A204.1 (cell line): Measurements from ENCODE around the gene EMP3.
"Not testable (repeated sequence)": the region's sequence is repeated elsewhere in the genome, so short reads cannot be mapped to it uniquely, and the experiment has no call there.

Source experiments
- FAIRE-seq: peaks from 2 replicates; lab custom pipeline; 2012; peaks lifted over from hg19 to GRCh38; lab: Jason Lieb, UNC

Gene EMP3

DNA sequence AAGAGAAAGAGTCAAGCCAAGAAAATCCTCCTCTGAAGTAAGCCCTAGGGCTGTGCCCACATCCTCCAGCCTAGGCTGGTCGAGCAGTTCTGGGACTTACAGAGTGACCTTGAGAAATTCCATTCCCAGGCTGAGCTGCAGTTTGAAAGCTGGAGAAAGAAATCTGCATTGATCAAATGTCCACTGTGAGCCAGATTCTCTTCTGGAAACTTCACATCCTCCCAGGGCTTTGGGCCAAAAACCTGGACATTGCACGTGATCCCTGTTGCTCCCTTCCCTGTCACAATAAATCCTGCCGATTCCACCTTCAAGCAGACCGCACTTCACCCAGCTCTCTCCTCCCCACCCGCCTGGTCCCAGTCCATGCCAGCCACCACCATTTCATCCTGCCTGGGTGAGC is 22.7 kb downstream of the EMP3 start:
- FAIRE-seq: no peak

DNA sequence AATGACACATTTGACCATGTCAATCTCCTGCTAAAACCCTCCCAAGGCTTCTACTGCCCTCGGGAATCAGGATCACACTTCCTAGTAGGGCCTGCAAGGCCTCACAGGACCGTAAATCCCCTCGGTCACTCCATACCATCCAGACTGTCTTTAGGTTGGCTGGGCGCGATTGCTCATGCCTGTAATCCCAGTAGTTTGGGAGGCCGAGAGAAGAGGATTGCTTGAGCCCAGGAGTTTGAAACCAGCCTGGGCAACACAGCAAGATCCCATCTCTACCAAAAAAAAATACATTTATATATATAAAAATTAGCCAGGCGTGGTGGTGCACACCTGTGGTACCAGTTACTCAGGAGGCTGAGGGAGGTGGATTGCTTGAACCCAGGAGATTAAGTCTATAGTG is 23.4 kb downstream of the EMP3 start:
- FAIRE-seq: no peak

DNA sequence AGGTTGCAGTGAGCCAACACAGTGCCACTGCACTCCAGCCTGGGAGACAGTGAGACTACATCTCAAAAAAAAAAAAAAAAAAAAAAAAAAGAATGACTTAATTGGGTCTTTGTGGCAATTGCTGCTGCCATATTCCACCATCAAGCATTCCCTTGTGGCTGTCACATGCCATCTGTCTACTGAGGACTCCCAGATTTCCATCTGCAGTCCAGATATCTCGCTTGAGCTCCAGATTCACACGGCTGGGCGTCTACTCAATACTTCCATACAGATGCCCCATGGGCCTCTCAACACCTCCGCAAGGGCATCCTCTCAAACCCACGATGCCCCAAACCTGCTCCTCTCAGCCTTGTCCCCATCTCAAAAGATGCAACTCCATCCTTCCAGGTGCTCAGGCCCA is 25.5 kb downstream of the EMP3 start:
- no peak for FAIRE-seq

DNA sequence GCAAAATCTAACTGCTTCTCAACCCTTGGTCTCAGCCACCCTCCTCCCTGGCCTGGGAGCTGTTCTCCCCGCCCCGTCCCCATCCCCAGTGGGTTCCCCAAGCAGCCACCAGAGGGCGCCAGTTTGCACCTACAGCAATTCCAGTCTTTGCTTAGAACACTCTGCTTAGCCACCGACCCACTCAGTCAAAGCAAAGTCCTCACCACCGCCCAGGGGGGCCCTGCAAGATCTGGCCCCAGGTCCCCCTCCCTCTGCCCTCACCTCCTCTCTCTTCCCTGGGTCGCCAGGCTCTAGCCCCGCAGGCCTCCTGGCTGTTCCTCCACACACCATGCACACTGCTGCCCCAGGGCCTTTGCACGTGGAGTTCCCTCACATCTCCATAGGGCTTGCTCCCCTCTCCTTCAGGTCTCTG is 26.0 kb downstream of the EMP3 start:
- no peak for FAIRE-seq

DNA sequence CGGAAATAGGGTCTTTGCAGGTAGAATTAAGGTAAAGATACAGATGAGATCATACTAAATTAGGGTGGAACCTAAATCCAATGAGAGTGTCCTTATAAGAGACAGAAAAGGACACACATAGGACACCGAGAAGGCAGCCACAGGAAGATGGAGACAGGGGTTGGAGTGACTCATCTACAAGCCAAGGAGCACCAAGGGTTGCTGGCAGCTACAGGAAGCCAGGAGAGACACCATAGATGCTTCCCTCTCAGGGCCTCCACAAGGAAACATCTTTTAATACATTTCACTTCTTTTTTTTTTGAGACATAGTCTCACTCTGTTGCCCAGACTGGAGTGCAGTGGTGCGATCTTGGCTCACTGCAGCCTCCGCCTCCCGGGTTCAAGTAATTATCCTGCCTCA is 28.3 kb downstream of the EMP3 start:
- no peak for FAIRE-seq

DNA sequence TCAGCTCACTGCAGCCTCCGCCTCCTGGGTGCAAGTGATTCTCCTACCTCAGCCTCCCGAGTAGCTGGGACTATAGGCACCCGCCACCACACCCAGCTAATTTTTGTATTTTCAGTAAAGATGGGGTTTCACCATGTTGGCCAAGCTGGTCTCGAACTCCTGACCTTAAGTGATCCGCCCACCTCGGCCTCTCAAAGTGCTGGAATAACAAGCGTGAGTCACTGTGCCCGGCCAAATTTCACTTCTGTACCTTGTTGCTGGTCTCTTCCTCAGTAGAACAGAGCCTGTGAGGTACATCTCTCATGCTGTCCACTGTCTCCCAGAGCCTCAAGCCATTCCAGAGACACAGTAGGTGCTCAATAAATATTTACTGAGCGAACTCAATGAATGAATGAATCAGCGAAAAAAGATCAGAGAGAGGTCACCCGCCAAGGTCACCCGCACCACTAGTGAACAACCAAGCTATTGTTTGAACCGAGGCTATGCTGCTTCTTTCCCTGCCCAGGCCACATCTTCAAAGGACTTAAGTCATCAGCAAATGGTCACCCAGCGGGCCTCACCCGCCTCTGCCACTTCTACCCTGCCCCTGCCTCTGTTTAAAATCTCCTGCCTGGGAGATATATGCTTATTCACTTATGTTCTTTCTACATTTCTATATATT is 29.1 kb downstream of the EMP3 start:
- no peak for FAIRE-seq

DNA sequence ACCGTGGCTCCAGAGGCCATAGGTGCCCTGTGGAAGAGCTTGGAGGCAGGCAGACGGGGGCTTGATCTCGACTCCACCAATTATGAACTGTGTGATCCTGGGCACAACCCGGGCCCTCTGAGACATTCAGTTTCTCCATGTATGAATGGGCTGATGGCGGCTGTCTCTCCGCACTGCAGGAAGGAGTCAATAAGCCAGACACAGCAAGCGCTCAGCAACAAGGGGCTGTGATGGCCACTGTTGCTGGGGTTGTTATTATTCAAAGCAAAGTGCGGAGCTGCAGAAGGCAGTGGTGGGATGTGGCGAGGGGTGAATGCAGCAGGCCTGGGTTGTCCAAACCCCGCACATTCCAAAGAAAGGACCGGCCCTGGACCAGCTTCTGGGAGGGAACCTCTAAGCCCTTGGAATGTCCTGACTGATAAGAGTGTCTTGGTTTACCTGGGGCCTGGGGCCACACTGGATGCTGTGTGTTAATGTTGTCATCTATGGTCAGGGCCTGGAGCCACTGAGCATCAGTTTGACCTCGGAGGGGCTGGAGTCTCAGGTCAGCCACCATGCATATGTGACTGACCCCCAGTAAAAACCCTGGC is 30.1 kb downstream of the EMP3 start:
- FAIRE-seq: no peak

DNA sequence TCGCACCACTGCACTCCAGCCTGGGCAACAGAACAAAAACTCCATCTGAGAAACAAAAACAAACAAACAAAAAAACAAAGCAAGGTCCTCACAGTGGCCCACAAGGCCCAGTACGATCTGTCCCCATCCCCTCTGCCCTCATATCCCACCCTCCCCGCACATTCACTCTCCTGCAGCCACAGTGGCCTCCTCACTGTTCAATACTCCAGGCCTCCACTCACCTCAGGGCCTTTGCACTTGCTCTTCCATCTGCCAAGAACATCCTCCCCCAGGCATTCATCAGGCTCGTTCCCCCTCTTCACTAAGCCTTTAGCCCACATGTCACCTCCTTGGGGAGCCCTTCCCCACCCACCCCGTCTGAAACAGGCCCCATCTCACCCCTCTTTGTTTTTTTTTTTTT is 33.8 kb downstream of the EMP3 start:
- FAIRE-seq: no peak

DNA sequence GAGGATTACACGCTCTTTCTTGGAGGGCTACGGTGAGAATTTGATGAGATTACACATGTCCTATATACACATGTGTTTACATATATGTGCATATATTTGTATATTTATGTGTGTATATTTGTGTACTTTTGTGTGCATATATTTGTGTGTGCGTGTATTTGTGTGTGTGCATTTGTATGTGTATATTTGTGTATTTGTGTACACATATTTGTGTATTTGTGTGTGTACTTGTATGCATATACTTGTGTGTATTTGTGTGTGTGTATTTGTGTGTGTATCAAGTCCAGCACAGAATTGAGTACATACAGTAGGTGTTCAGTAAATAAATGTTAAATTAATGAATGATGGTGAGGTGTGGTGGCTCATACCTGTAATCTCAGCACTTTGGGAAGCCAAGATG is 36.6 kb downstream of the EMP3 start:
- no peak for FAIRE-seq

DNA sequence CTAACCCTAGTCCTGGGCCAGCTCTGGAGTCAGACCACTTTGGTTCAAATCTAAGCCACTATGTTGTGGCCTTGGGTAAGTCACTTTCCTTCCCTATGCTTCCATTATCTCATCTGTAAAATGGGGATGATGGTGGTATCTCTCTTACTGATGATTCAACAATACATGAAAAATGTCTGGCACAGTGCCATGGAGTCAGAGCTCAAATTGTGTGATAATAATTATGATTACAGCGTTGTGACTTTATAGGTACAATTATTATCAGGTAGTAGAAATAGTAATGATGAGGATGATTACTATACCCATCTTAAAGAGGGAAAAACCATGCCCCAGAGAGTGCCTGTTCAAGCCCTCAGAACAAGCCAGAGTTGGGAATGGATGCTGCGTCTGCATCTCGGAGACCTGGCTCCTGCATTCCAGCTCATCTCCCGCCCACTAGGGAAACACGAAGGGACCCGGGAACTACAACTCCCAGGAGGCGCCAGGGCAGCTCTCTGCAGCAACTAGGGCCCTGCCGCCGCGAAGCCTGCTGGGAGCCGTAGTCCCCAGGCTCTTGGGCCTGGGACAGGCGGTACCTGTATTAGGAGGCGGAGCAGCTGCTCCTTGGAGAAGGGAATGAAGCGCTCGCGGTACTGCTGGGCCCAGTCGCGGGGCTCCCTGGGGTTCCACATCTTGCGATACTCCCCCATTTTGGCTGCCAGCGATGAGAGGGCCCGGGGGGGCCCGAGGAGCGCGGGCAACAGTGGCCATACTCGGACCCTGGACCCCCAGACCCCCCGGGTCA is 37.6 kb downstream of the EMP3 start:
- FAIRE-seq: peak; percentile 81

DNA sequence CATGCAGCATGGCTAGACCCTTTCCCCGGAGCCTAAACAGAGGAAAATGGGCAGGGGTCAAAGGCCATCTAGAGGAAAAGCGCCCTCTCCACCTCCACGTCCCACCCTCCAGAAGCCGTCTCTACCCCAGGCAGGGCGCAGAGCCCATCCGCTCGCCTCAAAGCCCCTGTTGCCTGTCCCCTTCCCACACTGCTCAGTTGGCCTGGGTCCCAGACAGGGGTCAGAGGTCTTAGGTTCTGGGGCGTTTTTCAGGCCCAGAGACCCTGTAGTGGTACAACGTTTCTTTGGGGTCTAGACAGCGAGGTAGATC is 38.1 kb downstream of the EMP3 start:
- FAIRE-seq: no peak

DNA sequence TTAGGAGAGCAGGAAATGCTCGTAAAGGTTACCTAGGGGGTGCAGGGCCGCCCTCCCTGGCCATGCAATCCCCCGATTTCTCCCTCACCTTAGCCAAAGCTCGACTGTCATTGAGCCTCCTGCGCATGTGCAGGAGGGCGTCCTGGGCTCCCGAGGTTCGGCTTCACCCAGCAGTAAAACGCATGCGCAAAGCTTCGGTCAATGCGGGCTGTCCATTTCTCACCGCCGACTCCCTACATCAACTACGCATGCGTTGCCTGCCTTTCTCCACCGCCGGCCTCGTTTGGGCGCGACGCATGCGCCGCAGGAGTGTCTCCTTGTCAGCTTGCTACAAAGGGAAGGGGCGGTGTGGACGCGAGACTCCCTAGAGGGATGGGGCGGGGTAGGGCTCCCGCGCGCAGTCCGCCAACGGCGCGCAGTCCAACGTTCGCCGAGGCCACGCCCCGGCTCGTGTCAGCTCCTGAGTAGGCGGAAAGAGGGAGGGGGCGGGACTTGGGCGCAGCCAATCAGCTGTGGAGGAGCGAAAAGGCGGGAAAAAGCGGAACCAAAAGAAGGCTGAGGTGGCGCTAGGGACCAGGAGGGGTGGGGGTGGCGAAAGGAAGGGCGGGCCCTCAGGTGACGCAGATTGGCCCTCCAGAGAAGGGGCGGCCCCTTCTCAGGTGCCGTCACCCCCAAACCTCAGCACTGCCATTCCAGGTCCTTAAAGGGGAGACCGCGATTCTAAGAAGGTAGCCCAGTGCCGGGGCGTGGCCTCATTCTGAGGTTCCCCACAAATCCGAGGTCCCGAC is 38.7 kb downstream of the EMP3 start, which contains the start of the genes SYNGR4 and TMEM143:
Gene SYNGR4 (plus strand): TSS at position 558 of the 788 bp plus-strand sequence. CDS start 1,476 bp downstream, outside the sequence.
Gene TMEM143 (minus strand): TSS at position 131 of the 788 bp plus-strand sequence. CDS start 20 bp downstream, at position 111.
- peak; percentile 97 for FAIRE-seq

DNA sequence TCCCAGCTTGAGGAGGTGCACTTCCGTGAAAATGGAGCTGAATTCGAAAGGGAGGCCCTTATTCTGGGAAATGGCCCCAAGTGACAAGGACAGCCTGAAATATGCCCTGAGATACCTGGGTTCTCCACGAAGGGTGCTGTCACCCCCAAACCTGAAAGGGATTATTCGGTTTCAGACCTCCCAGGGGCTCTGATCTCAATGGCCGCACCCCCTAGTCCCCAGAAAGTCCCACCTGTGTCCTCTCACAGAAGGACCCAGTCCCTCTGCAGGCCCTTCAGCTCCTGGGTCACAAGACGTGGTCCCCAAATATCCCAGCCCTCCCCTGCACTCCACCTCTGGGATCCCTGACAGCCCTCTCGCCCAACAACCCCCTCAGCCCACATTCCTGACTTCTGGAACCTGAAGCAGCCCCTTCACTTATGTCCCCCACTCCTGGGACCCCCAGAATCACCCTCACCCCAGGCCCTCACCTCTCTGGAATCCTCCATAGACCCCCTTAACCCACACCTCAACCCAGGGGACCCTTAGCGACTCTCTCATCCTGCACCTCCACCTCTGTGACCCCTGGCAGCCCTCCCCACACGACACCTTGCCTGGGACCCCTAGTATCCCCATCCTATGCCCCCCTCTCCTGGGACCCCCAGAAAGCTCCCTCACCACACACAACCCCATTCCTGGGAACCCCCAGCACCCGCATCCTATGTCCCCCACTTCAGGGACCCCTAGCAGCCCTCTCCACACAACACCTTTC is 39.4 kb downstream of the EMP3 start:
- FAIRE-seq: no peak

DNA sequence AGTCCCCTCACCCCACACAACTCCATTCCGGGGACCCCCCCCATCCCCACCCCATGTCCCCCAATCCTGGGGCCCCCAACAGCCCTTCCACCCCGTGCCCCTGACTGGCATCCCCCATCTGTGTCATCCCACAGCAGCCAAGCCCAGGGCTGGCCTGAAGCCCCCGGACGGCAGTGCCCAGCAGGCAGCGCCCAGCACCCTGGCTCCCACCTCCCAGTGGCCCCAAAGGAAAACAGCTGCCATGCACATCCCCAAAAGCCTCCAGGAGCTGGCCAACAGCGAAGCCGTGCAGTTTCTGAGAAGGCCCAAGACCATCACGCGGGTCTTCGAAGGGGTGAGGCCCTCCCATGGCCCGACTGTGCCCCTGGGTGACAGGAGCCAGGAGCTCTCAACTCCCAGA is 40.2 kb downstream of the EMP3 start:
- FAIRE-seq: no peak

DNA sequence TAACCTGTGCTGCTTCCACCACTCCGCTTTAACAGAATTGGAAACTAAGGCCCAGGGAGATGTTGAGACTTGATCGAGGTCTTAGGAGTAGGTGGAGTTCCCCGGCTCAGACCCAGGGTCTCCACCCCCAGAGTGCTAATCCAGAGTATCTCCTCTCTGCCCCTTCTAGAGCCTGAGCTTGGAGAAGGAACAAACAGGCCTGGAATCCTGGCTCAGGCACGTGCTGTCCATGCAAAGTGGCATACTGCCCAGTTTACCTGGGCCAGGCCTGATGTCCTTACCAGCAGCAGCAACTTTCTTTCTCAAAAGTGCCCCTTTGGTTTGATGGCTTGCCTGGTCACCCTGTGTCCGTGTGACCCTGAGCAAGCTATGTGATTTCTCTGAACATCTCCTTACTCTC is 42.5 kb downstream of the EMP3 start:
- no peak for FAIRE-seq

DNA sequence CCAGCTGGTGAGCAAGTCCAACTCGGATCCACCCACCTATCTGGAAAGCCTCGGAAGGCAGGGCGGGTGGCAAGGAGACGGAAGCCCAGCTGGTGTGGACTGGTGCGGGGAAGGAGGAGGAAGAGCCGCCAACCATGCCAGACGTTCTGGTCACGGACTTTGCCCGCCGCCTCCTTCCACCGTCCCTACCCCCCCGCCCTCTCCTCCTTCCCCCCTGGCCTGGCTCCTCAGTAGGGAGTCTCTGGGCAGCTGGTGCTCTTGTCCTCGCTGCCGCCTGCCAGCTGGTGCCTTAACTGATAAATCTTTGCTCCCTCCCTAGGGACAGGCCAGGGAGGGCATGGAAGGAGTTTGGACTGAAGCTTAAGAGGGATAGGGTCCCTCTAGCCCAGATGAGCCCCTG is 43.6 kb downstream of the EMP3 start:
- no peak for FAIRE-seq

DNA sequence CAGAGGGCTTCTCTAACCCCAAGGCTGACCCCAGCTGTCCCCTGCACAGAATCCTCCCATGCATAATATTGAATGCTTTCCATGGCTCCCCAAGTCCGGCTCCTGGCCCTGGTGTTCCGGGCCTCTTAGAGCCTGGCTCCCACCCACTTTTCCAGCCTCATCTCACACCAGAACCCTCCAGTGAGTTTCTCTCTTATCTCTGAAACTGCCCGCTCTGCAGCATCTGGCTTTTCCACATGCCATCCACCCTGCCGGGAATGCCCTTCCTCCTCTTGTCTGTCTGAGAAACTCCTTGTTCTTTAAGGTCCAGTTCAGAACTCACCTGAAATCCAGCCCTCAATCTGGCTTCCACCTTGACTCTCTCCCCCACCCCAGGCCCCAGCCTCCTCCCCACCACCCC is 45.6 kb downstream of the EMP3 start:
- no peak for FAIRE-seq

DNA sequence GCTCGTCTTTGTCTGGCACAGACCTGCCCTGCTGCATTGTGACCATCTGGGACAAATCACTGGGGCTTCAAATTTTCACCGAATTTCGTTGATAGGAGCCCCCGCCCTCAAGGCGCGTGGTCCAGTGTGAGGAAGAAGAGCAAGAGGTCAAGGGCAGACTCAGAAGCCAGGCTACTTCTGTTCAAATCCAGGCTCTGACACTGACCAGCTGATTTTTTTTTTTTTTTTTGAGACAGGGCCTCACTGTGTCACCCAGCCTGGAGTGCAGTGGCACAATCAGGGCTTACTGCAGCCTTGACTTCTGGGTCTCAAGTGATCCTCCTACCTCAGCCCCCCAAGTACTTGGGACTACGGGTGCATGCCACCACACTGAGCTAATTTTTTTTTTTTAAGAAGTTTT is 46.0 kb downstream of the EMP3 start:
- no peak for FAIRE-seq

DNA sequence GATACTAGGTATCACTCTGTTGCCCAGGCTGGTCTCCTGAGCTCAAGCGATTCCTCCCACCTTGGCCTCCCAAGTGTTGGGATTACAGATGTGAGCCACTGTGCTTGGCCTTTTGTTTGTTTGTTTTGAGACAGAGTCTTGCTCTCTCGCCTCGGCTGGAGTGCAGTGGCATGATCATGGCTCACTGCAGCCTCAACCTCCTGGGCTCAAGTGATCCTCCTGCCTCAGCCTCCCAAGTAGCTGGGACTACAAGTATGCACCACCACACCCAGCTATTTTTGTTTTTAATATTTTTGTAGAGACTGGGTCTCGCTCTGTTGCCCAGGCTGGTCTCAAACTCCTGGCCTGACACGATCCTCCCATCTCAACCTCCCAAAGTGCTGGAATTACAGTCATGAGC is 46.4 kb downstream of the EMP3 start:
- FAIRE-seq: not testable (repeated sequence)

DNA sequence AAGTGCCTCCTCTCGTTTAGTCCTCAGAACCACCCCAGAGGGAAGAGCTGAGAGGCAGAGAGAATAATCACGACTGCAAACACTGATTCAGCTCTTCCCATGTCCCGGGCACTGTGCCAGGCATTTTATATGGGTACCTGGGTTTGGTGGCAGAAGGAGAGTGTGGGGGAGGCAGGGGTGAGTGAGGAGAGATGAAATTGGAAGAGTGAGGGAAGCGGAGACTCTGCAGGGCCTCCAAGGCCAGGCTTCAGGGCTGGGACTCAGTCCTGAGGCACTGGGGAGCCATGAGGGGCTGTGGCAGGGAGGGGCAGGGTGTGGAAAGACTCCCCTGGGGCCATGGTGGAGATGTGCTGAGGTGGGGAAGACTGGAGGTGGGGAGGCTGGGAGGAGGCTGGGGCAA is 47.6 kb downstream of the EMP3 start:
- FAIRE-seq: no peak

DNA sequence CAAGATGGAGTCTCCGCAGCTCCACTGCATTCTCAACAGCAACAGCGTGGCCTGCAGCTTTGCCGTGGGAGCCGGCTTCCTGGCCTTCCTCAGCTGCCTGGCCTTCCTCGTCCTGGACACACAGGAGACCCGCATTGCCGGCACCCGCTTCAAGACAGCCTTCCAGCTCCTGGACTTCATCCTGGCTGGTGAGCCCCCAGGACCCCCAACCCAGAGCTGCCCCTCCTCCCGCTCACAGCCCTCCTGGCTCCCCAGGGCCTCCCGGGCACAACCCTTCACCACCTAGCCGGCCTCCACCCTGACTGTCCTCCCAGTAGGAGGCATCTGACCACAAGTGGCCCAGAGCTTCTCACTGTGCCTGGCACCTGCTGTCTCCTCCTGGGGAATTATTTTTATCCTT is 48.2 kb downstream of the EMP3 start:
- FAIRE-seq: no peak

DNA sequence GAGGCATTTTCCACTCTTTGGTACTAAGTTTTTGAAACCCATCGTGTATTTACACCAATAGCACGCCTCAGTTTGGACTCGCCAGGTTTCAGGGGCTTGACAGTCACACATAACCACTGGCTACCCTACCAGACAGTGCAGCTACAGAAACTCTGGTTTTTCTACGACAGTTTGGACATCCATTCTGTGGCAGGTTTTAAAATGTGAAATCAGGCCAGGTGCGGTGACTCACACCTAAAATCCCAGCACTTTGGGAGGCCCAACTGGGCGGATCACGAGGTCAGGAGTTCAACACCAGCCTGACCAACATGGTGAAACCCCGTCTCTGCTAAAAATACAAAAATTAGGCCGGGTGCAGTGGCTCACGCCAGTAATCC is 52.8 kb downstream of the EMP3 start:
- FAIRE-seq: no peak
